Colonic mucosa (tissue), 4 donors: ENCODE results near the gene FOXD2. TPM values are rescaled to one million over a fixed set of nuclear protein-coding genes. Genes with fewer than 3 reads are reported as not detected.

Experiments used
- DNase-seq: peaks from one replicate; pipeline ENCODE4 v3.0.0-alpha.2; 2020
- H3K27ac ChIP-seq: fragments of 200-600 bp; one replicate; pipeline ENCODE4 v1.8.0; 2021
- H3K27me3 ChIP-seq: fragments of 200-600 bp; one replicate; pipeline ENCODE4 v1.8.0; 2021
- H3K36me3 ChIP-seq: fragments of 200-600 bp; one replicate; pipeline ENCODE4 v1.8.0; 2021
- H3K4me1 ChIP-seq: fragments of 200-600 bp; one replicate; pipeline ENCODE4 v1.8.0; 2021; ENCODE audit warnings: mild to moderate bottlenecking
- H3K4me3 ChIP-seq: fragments of 200-600 bp; one replicate; pipeline ENCODE4 v1.8.0; 2021
- H3K9ac ChIP-seq, 2 donors: one replicate each; pipeline ENCODE4 v1.7.0; 2013; ENCODE audit warnings: control low read depth in 2 of 2, low read depth in 2 of 2, low read length in 2 of 2
- H3K9me3 ChIP-seq: fragments of 200-600 bp; one replicate; pipeline ENCODE4 v1.8.0; 2021
- CTCF ChIP-seq: fragments of 200-600 bp; IDR thresholded peaks from one replicate; pipeline ENCODE4 v1.8.0; 2022; ENCODE audit warnings: antibody characterized with exemption, mild to moderate bottlenecking
- intact Hi-C: fragments of 100-400 bp; cut with DNase I; formaldehyde crosslinking; loops from one replicate; pipeline ENCODE4 v1.14.1; 2022
- total RNA-seq, 2 donors: library from RNA; stranded (reverse); fragmentation: NEBNext Ultra II Directional in 1 of 2; extraction: Animal tissue kit (Norgen Biotek cat#: 25700) in 1 of 2; gene quantifications; one replicate each; pipeline ENCODE4 v1.2.1, GENCODE V29; 2021
- donor health status: healthy.
- donor health status: DM: no; HTN: no; CAD: no.
- donor health status: DM: no; HTN: no; CAD: no.

Gene FOXD2
- total RNA-seq, 2 donors from 2014 or later, result 22.5 to 25.1 TPM

DNA sequence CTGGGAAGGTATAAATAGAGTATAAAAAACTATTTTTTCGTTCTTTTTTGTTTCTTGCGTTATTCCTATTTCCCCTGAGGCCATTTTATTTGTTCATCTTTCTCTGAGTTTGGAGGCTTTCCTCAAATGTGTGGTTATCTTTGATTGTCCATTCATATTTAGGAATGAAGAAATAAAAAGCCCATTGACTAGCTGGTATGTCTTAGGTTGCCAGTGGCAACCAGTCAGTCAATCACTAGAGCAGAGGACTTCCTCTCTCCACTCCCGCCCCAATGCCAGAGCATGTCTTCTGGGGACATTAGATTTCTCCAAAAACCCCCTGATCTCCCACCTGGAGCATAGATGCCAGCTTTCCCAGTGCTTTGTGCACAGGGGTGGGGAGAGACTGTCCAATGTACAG, 42.4 kb upstream of the FOXD2 start:
- H3K27me3 ChIP-seq, result no peaks in the 10 kb centered on the region
- H3K4me1 ChIP-seq, result no peaks in the 10 kb centered on the region
- DNase-seq, result no peak
- no peak overlapping the region for H3K27ac ChIP-seq
- no peak for TF ChIP-seq CTCF
- no peak overlapping the region for H3K4me3 ChIP-seq
- H3K9ac ChIP-seq, result no peak overlapping the region
- intact Hi-C loops, result no loop called here
- H3K36me3 ChIP-seq, result no peaks in the 10 kb centered on the region
- no peaks in the 10 kb centered on the region for H3K9me3 ChIP-seq

- H3K9ac ChIP-seq, result no peak overlapping the region
- no peak for TF ChIP-seq CTCF
- DNase-seq, result no peak
- H3K9me3 ChIP-seq, result no peaks in the 10 kb centered on the region
- H3K27me3 ChIP-seq, result no peaks in the 10 kb centered on the region
- no peak overlapping the region for H3K4me3 ChIP-seq
- no peaks in the 10 kb centered on the region for H3K4me1 ChIP-seq
- intact Hi-C loops, result no loop called here
- no peaks in the 10 kb centered on the region for H3K36me3 ChIP-seq
- no peak overlapping the region for H3K27ac ChIP-seq
Observed at GRCh38 chr1:47396671-47397196, 41.1 kb upstream of the FOXD2 start.

DNA sequence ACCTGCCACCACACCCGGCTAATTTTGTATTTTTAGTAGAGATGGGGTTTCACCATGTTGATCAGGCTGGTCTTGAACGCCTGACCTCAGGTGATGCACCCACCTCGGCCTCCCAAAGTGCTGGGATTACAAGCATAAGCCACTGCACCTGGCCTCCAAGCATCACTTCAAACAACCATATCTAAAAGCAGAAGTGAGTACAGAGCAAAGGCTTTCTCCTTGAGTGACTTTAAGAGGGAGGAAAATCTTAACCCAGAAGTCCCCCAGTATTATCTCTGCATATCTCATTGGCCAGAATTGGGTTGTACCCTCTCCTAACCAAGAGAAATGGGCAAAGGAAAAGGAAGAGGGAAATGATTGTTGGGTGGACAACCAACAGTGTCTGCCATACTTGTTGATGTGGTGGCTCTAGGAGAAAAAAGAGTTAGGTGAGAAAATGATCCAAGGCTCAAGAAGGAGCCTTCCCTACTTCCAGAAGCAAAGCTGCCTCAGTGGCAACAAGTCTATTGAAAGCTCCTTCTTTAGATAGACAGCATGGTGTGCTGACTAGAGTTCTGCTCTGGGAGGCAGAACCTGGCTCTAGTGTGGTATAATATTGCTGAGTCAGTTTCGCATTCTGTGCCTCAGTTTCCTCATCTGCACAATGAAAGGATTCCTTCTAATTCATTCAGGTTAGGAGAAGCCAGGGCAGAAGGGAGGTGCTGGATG, 38.6 kb upstream of the FOXD2 start:
- no peaks in the 10 kb centered on the region for H3K36me3 ChIP-seq
- H3K27me3 ChIP-seq, result no peaks in the 10 kb centered on the region
- H3K9ac ChIP-seq, result no peak overlapping the region
- no peak for TF ChIP-seq CTCF
- H3K4me1 ChIP-seq, result no peaks in the 10 kb centered on the region
- DNase-seq, result no peak
- no peak overlapping the region for H3K27ac ChIP-seq
- no peaks in the 10 kb centered on the region for H3K9me3 ChIP-seq
- intact Hi-C loops, result no loop called here
- no peak overlapping the region for H3K4me3 ChIP-seq

- H3K27ac ChIP-seq, result no peak overlapping the region
- no peak for TF ChIP-seq CTCF
- no peaks in the 10 kb centered on the region for H3K4me1 ChIP-seq
- no peak for DNase-seq
- no peaks in the 10 kb centered on the region for H3K27me3 ChIP-seq
- no peaks in the 10 kb centered on the region for H3K9me3 ChIP-seq
- H3K4me3 ChIP-seq, result no peak overlapping the region
- no peaks in the 10 kb centered on the region for H3K36me3 ChIP-seq
- intact Hi-C loops, result no loop called here
- no peak overlapping the region for H3K9ac ChIP-seq
Observed at GRCh38 chr1:47399846-47400155, 38.0 kb upstream of the FOXD2 start.

DNA sequence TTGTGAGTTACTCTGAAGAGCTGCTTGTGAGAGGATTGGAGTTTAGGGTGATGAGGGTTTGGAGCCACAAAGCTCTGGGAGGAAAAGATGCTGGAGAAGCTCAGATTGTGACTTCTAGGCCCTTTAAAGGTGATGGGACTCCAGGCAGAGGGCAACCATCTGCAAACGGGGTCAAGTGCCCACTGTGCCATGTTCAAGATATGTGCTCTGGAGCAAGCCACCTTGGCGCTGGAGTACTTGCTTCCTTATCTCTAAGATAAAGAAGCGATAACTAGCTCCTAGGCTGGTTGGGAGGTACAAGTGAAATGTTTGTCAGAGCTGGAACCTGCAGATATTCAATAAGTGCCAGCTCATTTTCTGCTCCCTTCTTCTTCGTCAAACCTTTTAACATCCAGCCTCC, 36.1 kb upstream of the FOXD2 start:
- Histone ChIP-seq H3K9ac (no peak overlapping the region), H3K4me3 (no peak overlapping the region), H3K36me3 (no peaks in the 10 kb centered on the region), H3K9me3 (no peaks in the 10 kb centered on the region), H3K27me3 (no peaks in the 10 kb centered on the region), H3K27ac (no peak overlapping the region), H3K4me1 (no peaks in the 10 kb centered on the region)
- TF ChIP-seq CTCF, result no peak
- no peak for DNase-seq
- intact Hi-C loops, result no loop called here
